IPS DF 6.9 (cell line): Measurements from ENCODE around the gene TRPM2.
"Not testable (repeated sequence)": the region's sequence is repeated elsewhere in the genome, so short reads cannot be mapped to it uniquely, and the experiment has no call there.

Source experiments
- DNase-seq: peaks from one replicate; pipeline ENCODE4 v3.0.0-alpha.2; 2013; ENCODE audit warnings: low read depth, low spot score
- H3K27ac ChIP-seq: one replicate; pipeline ENCODE4 v1.5.1; 2013; ENCODE audit warnings: low read length, control low read depth
- H3K27me3 ChIP-seq: 2 replicates; pipeline ENCODE4 v1.6.1; 2013; ENCODE audit warnings: mild to moderate bottlenecking, low read length; ENCODE audit not compliant: control insufficient read depth, insufficient read depth
- H3K36me3 ChIP-seq: 2 replicates; pipeline ENCODE4 v1.6.1; 2013; ENCODE audit warnings: low read length; ENCODE audit not compliant: control insufficient read depth, insufficient read depth
- H3K4me1 ChIP-seq: 2 replicates; pipeline ENCODE4 v1.6.1; 2013; ENCODE audit warnings: low read length; ENCODE audit not compliant: control insufficient read depth, insufficient read depth
- H3K4me3 ChIP-seq: 2 replicates; pipeline ENCODE4 v1.5.1; 2013; ENCODE audit warnings: mild to moderate bottlenecking, low read length
- H3K9me3 ChIP-seq: 2 replicates; pipeline ENCODE4 v1.6.1; 2013; ENCODE audit warnings: low read length, inconsistent platforms; ENCODE audit not compliant: control insufficient read depth, insufficient read depth
- WGBS: extraction: QIAGEN DNeasy Blood & Tissue Kit; methylation state at CpG from one replicate; pipeline ENCODE4 v1.1.7; 2013; ENCODE audit warnings: mixed read lengths, missing lambda C conversion rate; ENCODE audit not compliant: insufficient read length, insufficient coverage; 5-methylcytosine and 5-hydroxymethylcytosine counted together

Gene TRPM2

DNA sequence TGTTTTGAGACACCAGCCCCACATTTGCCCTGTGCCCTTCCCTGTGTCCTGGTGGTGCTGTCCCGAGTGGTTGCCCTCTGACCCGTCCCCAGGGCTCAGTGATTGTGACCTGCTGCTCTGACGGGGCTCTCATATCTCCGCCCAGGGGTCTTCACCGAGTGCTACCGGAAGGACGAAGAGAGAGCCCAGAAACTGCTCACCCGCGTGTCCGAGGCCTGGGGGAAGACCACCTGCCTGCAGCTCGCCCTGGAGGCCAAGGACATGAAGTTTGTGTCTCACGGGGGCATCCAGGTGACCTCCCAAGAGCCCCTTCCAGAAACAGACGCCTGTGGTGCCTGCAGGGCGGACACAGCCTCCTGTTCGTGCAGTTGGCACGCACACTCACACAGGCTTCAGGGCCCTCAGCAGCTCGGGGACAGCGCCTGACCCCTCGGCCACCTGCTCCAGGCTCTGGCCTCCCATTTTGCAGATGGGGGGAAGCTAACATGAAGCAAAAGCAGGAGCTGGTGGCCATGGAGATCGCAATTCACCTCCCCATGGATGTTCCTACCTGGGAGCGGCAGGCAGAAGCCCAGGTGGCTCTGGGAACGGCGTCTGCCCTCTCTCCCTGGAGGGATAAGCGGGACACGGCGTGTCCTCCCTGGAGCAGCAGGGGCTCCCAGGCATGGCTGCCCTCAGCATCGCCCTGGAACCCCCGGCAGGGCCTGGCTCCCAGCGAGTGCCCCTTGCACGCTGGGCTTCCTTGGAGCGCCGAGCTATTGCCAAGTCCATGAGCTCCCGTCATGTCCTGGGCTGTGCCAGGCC is 45.9 kb downstream of the TRPM2 start:
- Histone ChIP-seq H3K4me3 (no peak overlapping the region), H3K27me3 (no peaks in the 10 kb centered on the region), H3K36me3 (no peaks in the 10 kb centered on the region), H3K27ac (no peak overlapping the region), H3K4me1 (no peaks in the 10 kb centered on the region), H3K9me3 (no peaks in the 10 kb centered on the region)
- WGBS, result no CpG with 5 or more reads among the region's 33 CpGs
- no peak for DNase-seq

DNA sequence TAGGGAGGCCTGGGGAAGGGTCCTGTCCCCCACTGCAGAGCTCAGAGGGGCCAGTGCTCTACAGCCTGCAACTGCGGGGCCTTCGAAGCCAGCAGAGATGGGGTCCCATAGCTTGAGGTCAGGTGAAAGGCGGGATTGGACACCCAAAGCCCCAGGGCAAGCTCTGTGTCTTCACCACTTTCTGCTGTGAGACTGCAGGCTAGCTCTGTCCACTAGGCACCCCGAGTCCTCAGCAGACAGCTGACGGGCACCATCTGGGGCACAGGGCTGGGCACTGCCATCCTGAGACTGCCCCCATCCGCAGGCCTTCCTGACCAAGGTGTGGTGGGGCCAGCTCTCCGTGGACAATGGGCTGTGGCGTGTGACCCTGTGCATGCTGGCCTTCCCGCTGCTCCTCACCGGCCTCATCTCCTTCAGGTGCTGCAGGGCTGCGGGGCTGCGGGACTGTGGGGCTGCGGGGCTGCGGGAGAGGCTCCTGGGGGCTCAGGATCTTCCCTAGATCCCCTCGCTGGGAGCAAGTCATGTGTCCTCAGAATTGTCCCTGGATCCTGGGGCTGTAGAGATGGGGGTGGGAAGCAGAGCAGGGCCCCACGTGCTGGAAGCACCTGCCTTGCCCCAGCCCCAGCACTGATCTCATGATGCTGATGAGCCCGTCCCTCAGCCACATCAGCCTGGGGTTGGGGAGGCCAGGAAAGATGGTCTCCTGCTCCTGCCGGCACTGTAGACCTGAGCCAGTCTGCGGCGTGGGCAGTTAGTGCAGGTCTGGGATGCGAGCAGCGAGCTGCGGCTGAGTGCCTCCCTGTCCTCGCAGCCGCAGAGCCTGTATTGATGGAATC is 46.8 kb downstream of the TRPM2 start:
- no peak overlapping the region for H3K27ac ChIP-seq
- H3K27me3 ChIP-seq, result no peaks in the 10 kb centered on the region
- H3K9me3 ChIP-seq, result no peaks in the 10 kb centered on the region
- H3K4me3 ChIP-seq, result no peak overlapping the region
- WGBS, result no CpG with 5 or more reads among the region's 25 CpGs
- no peak for DNase-seq
- no peaks in the 10 kb centered on the region for H3K36me3 ChIP-seq
- no peaks in the 10 kb centered on the region for H3K4me1 ChIP-seq

DNA sequence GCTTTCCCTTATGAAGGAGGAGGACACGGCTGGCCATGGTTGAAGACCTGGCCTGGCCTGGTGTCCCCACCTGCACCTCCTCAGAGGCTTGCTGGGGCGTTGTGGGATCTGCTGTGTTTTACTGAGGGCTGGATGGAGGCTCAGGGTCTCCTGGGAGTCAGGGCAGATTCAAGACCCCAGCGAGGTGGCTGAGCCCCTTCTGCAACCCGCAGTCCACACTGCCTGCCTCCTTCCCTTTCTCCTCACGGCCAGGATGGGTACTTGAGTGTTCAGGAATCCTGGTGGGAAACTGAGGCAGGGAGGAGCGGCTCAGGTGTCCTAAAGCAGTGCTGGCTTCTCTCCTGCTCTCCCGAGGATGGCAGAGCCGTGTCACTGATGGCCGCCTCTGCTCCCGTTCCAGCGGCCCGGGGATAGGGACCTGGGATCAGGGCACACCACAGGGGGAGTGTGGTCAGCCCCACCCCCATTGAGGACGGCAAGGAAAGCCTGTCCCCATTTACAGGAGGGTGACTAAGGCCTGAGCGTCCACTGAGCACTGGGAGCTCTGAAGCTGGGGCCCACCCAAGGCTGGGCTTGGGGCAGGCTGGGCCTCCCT is 47.5 kb downstream of the TRPM2 start:
- no peaks in the 10 kb centered on the region for H3K36me3 ChIP-seq
- no CpG with 5 or more reads among the region's 14 CpGs for WGBS

DNA sequence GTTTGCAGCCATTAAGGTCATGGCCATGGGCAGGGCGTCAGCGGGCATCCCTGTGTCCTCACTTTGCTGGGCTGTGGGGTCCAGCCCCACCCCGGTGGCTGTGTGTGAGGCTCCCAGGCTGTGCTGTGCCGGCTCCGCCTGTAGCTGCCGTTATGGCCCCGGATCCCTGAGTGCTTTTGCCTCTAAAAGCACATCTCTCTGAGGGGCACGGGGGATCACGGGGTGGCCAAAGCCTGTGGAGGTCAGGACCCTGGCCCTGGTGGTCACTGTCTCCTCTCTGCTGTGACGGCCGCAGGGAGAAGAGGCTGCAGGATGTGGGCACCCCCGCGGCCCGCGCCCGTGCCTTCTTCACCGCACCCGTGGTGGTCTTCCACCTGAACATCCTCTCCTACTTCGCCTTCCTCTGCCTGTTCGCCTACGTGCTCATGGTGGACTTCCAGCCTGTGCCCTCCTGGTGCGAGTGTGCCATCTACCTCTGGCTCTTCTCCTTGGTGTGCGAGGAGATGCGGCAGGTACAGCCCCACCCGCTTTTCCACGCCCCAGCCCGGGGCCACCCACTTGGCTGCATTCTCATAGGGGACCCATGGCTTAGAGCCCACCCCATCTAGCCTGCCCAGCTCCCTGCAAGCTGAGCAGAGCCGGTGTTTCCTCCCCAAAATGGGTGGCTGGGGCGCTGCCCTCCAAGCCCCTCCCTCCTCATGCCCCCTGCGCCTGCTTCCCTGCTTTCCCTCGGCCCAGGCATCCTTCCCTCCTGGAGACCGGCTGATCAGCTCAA is 48.2 kb downstream of the TRPM2 start:
- no peaks in the 10 kb centered on the region for H3K27me3 ChIP-seq
- no peak overlapping the region for H3K27ac ChIP-seq
- H3K4me3 ChIP-seq, result no peak overlapping the region
- H3K9me3 ChIP-seq, result no peaks in the 10 kb centered on the region
- H3K4me1 ChIP-seq, result no peaks in the 10 kb centered on the region
- DNase-seq, result no peak
- no peaks in the 10 kb centered on the region for H3K36me3 ChIP-seq
- whole genome bisulfite sequencing, result no CpG with 5 or more reads among the region's 32 CpGs

More for the DNA sequence above, 47.5 kb downstream of the TRPM2 start:
- no peaks in the 10 kb centered on the region for H3K4me1 ChIP-seq
- no peak overlapping the region for H3K4me3 ChIP-seq
- H3K27ac ChIP-seq, result no peak overlapping the region
- H3K27me3 ChIP-seq, result no peaks in the 10 kb centered on the region
- H3K9me3 ChIP-seq, result no peaks in the 10 kb centered on the region
- DNase-seq, result no peak

DNA sequence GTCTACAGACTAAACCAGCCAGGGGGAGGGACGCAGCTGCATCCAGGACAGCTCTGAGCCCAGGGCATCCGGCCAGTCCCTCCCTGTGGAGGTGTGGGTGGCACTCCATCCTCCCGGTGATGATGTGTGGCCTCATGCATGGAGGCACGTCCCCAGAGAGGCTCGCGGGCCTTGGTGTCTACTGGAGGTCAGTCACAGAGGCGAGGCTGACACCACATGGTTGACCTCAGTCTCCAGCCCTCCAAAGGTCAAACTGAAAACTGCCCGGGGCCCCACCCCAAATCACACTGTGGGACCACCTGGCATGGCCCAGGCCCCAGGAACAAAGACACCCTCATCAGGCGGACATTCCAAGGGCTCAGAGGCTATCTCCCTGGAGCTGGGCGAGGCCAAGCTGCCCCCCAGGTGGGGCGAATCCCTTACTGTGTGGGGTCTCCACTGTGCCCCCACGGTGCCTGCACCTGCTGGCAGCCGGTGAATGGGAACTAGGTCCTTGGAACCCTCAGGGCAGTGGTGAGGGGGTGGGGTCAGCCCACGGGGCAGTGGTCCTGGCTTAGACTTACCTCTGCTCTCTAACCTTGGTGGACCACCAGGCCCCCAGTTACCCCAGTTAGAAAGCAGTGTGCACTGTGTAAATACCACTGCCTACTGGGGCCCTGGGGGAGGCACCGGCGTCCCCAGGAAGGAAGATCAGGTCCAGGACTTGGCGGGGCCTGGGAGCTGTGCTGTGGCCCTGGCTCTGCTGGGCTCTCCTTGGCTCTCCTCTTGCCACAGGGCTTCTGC is 49.1 kb downstream of the TRPM2 start:
- H3K4me3 ChIP-seq, result no peak overlapping the region
- no peaks in the 10 kb centered on the region for H3K9me3 ChIP-seq
- DNase-seq, result no peak
- no peak overlapping the region for H3K27ac ChIP-seq
- WGBS, result no CpG with 5 or more reads among the region's 17 CpGs
- H3K4me1 ChIP-seq, result no peaks in the 10 kb centered on the region
- no peaks in the 10 kb centered on the region for H3K27me3 ChIP-seq
- H3K36me3 ChIP-seq, result no peaks in the 10 kb centered on the region

DNA sequence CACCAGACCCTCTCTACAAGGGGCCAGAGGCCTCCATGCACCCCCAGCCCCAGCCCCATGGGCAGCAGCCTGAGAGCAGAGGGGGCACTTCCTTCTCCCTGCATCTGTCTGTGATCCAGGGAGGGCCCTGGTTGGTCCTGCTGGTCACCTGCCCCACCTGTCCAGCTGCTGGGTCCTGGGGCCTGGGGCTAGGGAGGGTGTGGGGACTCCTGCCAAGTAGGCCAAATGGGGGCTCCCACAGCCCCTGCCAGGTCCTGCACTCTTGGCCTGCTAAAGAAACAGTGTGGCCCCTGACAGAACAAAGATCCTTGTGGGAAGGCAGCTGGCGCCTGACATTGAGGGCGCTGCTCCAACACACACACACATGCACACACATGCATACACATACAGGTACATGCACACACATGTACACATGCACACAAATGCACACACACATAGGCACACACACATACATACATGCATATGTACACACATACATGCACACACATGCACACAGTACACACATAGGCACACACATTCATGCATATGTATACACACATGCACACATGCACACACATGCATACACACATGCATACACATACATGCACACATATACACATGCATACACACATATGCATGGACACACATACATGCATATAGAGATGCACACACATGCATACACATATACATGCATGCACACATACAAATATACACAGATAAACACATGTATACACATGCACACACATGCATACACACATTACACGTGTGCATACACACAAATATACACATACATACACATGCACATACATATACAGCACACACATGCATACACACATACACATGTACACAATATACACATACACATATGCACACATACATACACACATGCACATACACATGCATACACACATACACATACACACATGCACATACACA is 49.9 kb downstream of the TRPM2 start:
- H3K4me3 ChIP-seq, result no peak overlapping the region
- WGBS, result no CpG with 5 or more reads among the region's 3 CpGs
- H3K9me3 ChIP-seq, result no peaks in the 10 kb centered on the region
- H3K27ac ChIP-seq, result no peak overlapping the region
- H3K27me3 ChIP-seq, result no peaks in the 10 kb centered on the region
- no peak for DNase-seq
- no peaks in the 10 kb centered on the region for H3K4me1 ChIP-seq
- H3K36me3 ChIP-seq, result no peaks in the 10 kb centered on the region

DNA sequence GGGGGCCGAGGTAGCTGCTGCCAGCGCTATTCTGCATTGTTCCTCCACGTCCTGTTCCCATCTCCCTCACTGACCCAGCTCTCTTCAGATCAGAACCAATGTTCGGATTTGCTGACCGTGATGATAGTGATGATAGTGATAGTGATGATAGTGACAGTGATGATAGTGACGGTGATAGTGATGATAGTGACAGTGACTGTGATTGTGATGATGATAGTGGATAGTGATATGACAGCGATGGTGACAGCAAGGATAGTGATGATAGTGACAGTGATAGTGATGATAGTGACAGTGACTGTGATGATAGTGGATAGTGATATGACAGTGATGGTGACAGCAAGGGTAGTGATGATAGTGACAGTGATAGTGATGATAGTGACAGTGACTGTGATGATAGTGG is 51.1 kb downstream of the TRPM2 start:
- H3K27me3 ChIP-seq, H3K4me3 ChIP-seq, H3K4me1 ChIP-seq, H3K9me3 ChIP-seq, H3K27ac ChIP-seq, H3K36me3 ChIP-seq, DNase-seq: not testable (repeated sequence)
- no CpG with 5 or more reads among the region's 7 CpGs for WGBS

DNA sequence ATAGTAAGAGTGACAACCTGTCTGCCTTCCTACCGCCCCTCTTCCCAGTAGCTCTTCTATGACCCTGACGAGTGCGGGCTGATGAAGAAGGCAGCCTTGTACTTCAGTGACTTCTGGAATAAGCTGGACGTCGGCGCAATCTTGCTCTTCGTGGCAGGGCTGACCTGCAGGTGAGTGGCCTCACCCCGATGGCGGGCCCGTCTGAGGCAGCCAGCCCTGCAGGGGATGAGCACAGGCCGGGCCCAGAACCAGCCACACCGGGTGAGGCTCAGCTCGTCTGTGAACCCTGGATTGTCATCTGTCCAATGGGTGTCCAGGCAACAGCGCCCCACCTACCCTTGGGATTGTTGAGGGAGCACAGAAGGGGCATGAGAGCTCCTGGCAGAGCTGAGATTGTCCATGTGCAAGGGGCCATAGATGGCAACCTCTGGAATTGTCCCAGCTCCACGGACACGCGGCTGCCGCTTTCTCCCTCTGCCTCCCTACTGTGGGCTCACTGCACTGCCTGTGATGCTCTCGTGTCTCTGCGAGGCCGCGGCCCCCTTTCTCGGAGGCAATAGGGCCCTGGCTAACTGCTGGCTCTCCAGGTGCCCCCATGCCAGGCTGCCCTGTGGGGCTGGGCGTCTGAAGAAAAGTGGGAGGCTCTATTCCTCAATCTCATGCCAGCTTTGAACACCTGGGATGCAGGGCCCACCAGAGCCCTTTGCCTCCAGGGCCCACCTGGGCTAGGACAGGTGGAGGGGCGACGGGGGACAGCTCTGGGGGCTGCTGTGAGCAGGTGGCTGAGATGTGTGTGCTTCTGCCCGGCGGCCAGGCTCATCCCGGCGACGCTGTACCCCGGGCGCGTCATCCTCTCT is 51.9 kb downstream of the TRPM2 start:
- WGBS, result no CpG with 5 or more reads among the region's 34 CpGs
- H3K4me3 ChIP-seq, result no peak overlapping the region
- no peak overlapping the region for H3K27ac ChIP-seq
- no peaks in the 10 kb centered on the region for H3K9me3 ChIP-seq
- H3K4me1 ChIP-seq, result no peaks in the 10 kb centered on the region
- no peaks in the 10 kb centered on the region for H3K36me3 ChIP-seq
- DNase-seq, result no peak
- no peaks in the 10 kb centered on the region for H3K27me3 ChIP-seq
